Measurements from ENCODE around the gene RNASE13.

RNASE13 gene, protein sequence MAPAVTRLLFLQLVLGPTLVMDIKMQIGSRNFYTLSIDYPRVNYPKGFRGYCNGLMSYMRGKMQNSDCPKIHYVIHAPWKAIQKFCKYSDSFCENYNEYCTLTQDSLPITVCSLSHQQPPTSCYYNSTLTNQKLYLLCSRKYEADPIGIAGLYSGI

DNA sequence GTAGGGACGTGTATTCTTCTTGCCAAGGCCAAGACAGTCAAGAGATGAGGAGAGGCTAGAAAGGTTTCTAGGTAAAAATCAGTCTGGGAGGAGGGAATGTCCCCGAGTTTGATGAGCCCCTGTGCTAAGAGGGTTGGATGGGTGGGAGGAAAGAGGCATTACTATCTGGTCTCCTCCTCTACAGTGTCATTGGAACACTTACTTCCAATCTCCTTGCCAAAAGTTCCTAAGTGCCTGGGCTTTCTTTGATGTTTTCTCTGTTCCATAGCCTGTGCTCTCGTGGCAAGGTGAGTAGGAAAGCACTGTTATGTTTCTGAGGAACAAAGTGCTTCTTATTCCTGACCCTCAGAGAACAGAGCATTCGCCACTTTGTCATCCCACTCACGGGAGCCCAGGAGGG is at the start of gene RNASE13:
TSS of gene RNASE13 (minus strand) at position 101 of the 400 bp plus-strand sequence. CDS start 519 bp downstream, outside the sequence.
- no peak for DNase-seq

DNA sequence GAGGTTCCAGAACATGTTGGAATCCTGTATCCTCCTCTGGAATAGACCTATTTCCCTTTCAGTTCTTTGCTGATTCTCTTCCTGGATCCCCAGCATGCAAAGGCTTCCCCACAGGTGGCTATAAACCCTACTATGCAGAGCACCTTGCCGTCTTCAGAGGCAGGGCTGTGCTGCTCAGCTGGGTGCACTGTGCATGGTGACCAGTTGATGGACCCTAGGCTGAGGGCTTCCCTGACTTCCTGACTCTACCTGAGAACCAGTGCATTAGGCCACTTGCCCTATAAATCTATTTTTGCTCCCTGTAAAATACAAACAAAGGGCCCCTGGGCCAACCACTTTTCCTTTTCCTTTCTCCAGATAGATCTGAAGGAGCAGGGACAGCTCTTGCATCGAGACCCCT is 49.8 kb upstream of the RNASE13 start:
- no peak for DNase-seq

- no peak for DNase-seq
These were observed 49.1 kb upstream of the RNASE13 start for GRCh38 chr14:21083565-21084325.

- DNase-seq, result no peak
These were observed 47.0 kb upstream of the RNASE13 start for GRCh38 chr14:21081521-21082142.

- DNase-seq, result no peak
These were observed 44.1 kb upstream of the RNASE13 start for GRCh38 chr14:21078726-21079125.

DNA sequence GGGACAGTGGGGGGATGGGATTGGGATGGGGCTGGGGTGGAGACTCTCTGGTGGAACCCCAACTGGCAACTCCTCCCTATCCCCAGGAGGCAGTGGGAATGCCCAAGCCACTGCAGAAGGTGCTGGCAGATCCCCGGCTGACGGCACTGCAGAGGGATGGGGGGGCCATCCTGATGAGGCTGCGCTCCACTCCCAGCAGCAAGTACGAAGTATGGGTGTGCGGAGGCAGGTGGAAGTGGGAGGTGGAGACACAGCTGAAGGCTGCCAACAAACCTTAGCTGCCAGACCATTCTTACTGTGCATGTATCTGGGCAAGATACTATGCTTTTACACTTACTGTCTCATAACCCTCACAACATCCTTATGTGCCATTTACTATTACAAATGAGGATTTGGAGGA is 43.7 kb upstream of the RNASE13 start:
- DNase-seq, result no peak

GRCh38 chr14:21077672-21078071 is 43.1 kb upstream of the RNASE13 start:
- DNase-seq, result no peak

- DNase-seq, result no peak
These were observed 41.3 kb upstream of the RNASE13 start for GRCh38 chr14:21075719-21076437.

DNA sequence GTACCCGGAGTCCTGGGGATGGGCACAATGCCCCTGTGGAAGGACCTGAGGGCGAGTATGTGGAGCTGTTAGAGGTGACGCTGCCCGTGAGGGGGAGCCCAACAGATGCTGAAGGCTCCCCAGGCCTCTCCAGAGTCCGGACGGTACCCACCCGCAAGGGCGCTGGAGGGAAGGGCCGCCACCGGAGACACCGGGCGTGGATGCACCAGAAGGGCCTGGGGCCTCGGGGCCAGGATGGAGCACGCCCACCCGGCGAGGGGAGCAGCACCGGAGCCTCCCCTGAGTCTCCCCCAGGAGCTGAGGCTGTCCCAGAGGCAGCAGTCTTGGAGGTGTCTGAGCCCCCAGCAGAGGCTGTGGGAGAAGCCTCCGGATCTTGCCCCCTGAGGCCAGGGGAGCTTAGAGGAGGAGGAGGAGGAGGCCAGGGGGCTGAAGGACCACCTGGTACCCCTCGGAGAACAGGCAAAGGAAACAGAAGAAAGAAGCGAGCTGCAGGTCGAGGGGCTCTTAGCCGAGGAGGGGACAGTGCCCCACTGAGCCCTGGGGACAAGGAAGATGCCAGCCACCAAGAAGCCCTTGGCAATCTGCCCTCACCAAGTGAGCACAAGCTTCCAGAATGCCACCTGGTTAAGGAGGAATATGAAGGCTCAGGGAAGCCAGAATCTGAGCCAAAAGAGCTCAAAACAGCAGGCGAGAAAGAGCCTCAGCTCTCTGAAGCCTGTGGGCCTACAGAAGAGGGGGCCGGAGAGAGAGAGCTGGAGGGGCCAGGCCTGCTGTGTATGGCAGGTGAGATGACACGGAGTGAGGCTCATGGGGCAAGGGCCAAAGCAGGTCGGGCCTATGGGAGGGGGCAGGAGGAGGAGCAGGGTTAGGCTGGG is 40.0 kb upstream of the RNASE13 start:
- no peak for DNase-seq

DNA sequence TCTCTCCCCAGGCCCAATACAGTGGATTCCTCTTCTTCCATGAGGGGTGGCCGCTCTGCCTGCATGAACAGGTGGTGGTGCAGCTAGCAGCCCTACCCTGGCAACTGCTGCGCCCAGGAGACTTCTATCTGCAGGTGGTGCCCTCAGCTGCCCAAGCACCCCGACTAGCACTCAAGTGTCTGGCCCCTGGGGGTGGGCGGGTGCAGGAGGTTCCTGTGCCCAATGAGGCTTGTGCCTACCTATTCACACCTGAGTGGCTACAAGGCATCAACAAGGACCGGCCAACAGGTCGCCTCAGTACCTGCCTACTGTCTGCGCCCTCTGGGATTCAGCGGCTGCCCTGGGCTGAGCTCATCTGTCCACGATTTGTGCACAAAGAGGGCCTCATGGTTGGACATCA is 39.3 kb upstream of the RNASE13 start:
- no peak for DNase-seq

GRCh38 chr14:21072781-21073339 is 38.3 kb upstream of the RNASE13 start:
- no peak for DNase-seq

- no peak for DNase-seq
These were observed 37.4 kb upstream of the RNASE13 start for GRCh38 chr14:21072031-21072473.

DNA sequence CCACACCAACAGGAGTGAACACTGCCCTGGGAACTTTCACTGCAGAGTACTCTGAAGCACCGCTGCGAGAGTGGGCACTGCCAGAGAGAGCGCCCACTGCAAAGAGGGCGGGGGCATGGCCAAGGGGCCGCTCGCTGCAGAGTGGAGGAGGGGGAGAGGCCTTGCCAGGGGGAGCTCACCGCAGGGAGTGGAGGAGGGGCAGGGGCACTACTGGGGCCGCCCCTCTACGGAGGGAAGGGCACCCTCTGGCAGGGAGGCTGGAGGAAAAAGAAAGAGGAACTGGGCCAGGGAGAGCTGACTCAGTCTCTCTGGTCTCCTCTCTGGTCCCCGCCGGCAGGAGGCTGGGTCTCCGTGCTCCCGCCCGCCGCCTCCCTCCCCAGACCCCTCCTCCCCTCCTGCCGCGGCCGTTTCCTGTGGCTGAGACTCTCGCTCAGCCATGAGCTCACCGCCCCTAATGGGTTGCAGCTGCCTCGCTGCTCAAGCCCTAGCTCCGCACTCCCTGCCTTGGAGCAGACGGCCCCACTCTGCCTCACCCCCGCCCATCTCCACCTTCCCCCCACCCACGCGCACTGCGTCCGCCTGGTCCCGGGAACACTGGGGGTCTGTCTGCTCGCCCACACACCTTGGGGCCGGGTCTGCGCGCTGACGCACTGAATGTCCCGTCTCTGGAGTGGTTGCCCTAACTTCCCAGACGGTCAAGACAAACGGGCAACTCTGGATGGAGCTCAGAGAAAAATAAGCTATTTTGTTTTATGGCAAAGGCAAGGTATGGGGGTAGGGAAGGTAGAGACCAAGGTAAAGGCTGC is 36.8 kb upstream of the RNASE13 start:
- no peak for DNase-seq

DNA sequence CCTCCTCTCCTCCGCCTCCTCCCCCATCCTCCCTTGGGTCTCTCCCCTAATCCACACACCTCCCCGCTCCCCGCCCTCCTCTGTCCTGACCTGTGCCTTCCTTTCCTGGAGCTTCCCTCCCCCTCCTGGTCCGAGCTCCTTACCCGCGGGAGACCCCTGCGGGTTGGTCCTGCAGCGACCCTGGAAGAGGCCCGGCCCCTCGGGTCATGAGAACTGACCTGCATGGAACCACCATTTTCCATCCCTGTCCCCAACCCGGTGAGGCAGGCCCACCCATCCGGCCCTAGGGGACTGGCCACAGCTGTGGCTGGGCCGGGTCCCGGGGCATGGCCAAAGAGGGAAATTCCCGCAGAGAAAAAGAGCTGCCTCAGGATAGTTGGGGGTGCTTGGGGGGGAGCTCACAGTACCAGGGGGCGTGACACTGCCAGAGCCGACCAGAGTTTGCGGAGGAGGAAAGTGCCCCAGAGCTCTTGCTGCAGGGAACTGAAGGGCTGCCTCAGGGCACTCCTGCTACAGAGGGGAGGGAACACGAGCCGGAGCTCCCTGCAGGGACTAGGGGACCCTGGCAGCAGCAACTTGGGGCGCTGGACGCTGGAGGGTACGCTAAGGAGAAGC is 36.1 kb upstream of the RNASE13 start:
- no peak for DNase-seq

- DNase-seq, result peak in 1 of 2 experiments; percentile 19
These were observed 35.5 kb upstream of the RNASE13 start, which contains the start of gene ARHGEF40 for GRCh38 chr14:21070083-21070609. TSS of gene ARHGEF40 (plus strand) at chr14:21070304. CDS start at chr14:21070397, 93 bp downstream.

DNA sequence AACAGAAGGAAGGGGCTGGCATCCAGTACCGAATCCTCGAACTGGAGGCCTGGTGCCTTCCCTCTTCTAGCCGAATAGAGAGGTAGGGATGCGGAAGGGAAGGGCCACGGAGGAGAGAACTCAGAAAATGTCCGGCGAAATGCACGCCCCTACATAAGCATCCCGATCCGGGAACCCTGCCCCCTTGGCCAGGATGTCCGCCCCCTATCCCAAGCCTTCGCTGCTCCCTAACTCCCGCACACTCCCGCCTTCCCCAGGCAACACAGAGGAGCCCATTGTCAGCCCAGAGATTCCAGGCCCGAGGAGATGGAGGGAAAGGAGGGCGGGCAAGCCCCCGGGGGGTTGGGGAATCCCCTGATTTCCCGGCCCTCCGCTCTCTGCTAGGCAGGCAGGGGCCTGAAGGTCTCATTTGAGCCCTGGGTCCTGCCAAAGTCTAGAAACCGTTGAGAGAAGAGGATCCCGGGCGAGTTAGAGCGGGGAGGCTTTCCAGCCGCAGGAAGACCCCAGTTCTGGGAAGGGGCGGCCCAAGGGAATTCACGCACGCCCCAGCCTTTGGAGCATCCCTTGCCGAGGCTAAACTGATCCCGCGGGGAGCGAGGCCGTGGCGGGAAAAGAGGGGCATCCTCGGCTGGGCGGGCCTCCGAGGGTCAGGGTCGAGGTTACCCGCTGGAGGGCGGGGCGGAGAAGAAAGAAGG is 34.9 kb upstream of the RNASE13 start:
- no peak for DNase-seq

DNA sequence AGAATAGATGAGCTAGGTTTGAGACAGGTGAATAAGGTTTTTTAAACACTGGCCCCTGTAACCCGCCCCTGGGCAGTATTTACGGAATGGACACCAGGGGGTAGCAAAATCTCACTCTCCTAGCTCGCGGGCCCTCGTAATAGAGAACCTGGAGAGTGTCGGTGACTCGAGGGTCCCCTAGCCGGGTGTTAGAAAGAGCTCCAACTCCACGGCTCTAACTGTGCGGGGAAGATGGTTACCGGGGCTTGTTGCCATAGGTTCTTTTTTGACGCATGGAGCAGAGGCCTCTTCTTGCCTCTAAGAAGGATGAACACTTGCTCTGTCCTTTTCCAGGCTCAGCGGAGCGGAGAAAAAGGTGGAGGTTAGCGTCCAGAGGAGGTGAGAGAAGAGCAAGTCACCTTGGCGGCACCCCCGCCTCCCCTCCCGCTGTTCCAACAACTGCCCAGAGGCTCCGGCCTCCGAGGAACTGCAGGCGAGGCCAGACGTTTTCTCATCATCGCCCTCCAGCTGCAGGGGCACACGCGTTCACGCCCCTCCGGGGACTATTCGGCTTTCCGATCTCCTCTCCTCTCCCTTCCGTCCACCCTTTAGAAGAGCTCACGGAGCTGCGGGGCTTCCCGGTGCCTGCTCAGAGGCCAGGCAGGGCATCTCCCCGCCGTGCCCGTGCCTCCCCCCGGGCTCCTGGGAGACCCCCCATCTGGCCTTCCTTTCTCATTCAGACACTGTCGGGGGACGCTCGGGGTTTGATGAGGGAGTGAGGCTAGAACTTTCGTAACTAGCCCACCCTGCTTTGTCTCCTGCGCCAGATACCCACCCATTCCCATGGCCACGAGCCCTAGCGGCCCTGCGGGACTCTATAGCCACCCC is 34.1 kb upstream of the RNASE13 start:
- DNase-seq, result peak in 1 of 2 experiments; percentile 47

DNA sequence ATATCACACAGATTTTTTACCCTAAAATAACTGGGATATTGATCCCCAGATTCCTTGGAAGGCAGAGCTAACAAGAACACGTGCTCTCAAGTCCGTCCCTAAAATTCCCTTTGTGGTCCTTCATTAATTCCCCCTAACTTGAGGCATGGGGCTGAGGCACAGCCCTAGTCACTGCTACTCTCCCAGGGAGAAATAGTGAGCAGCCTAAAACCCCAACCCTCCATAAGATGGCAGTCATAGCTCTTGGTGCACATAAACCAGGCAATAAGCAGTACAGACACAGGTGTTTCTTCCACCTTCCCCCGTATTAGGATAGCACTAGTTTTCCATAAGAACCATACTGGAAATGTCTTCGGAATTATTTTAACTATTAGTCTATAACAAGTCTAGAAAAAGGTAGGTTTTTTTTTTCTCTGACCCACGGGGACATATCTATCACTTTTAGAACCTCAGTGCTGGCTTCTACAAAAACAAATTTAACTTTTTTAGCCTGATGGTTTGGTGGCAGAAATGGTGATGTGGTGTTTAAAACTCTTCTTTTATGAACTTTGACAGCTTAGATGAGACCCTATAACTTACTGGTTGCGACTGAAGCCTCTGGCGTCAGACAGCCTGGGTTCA is 32.4 kb upstream of the RNASE13 start:
- DNase-seq, result no peak
